Mesothelial cell of epicardium (in vitro differentiated cells): ENCODE data around the gene RCOR1. TPM values are rescaled to one million over a fixed set of nuclear protein-coding genes. Genes with fewer than 3 reads are reported as not detected.
A peak's percentile ranks its signal among the peaks of the same experiment; 100 is the strongest.

Source experiments
- DNase-seq, 2 experiments: peaks; one replicate each; pipeline ENCODE4 v3.0.0; 2021; ENCODE audit warnings: low spot score in 2 of 2; ENCODE audit not compliant: unreplicated experiment in 2 of 2
- H3K27ac Mint-ChIP-seq: 2 replicates; pipeline ENCODE4 v1.8.0; 2021; ENCODE audit warnings: mixed read lengths
- H3K27me3 Mint-ChIP-seq: 2 replicates; pipeline ENCODE4 v1.8.0; 2021; ENCODE audit warnings: low read depth, mixed read lengths
- H3K36me3 Mint-ChIP-seq: 2 replicates; pipeline ENCODE4 v1.8.0; 2021; ENCODE audit warnings: mixed read lengths
- H3K4me1 Mint-ChIP-seq: 2 replicates; pipeline ENCODE4 v1.8.0; 2021; ENCODE audit warnings: mixed read lengths
- H3K4me3 Mint-ChIP-seq: 2 replicates; pipeline ENCODE4 v1.8.0; 2021; ENCODE audit warnings: mild to moderate bottlenecking, moderate library complexity, mixed read lengths
- H3K9me3 Mint-ChIP-seq: 2 replicates; pipeline ENCODE4 v1.8.0; 2021; ENCODE audit warnings: mixed read lengths
- CTCF ChIP-seq: fragments of 200-600 bp; sonication (generic); IDR thresholded peaks from one replicate; pipeline ENCODE4 v1.5.0; 2021; ENCODE audit warnings: antibody characterized with exemption; ENCODE audit not compliant: unreplicated experiment
- total RNA-seq: library from RNA; stranded (reverse); gene quantifications from 3 replicates; pipeline ENCODE4 v1.2.1, GENCODE V29; 2021

Gene RCOR1
- total RNA-seq, 1 donor from 2014 or later = 47.4 TPM

GRCh38 chr14:102686196-102686801 is 93.8 kb downstream of the RCOR1 start:
- H3K4me3 Mint-ChIP-seq = no peak overlapping the region
- H3K4me1 Mint-ChIP-seq = peaks cover 24% of the 10 kb centered on the region
- DNase-seq = no peak
- no peak overlapping the region for H3K27ac Mint-ChIP-seq
- no peaks in the 10 kb centered on the region for H3K9me3 Mint-ChIP-seq
- no peak for TF ChIP-seq CTCF
- peaks cover 6% of the 10 kb centered on the region for H3K36me3 Mint-ChIP-seq
- H3K27me3 Mint-ChIP-seq = no peaks in the 10 kb centered on the region

- no peaks in the 10 kb centered on the region for H3K9me3 Mint-ChIP-seq
- peaks cover 3% of the 10 kb centered on the region for H3K36me3 Mint-ChIP-seq
- H3K27me3 Mint-ChIP-seq = no peaks in the 10 kb centered on the region
These were observed 95.8 kb downstream of the RCOR1 start for GRCh38 chr14:102688290-102688689.

GRCh38 chr14:102690509-102691286 is 98.2 kb downstream of the RCOR1 start:
- Mint-ChIP-seq H3K27me3 (no peaks in the 10 kb centered on the region), H3K27ac (peak overlapping the region; percentile 68), H3K36me3 (no peaks in the 10 kb centered on the region), H3K4me1 (peaks cover 46% of the 10 kb centered on the region), H3K9me3 (no peaks in the 10 kb centered on the region), H3K4me3 (no peak overlapping the region)
- DNase-seq = no peak
- TF ChIP-seq CTCF = no peak

More at GRCh38 chr14:102688290-102688689, 95.8 kb downstream of the RCOR1 start:
- no peak overlapping the region for H3K27ac Mint-ChIP-seq
- DNase-seq = no peak
- TF ChIP-seq CTCF = no peak
- peaks cover 37% of the 10 kb centered on the region for H3K4me1 Mint-ChIP-seq
- no peak overlapping the region for H3K4me3 Mint-ChIP-seq

GRCh38 chr14:102691763-102692162 is 99.3 kb downstream of the RCOR1 start:
- H3K36me3 Mint-ChIP-seq = no peaks in the 10 kb centered on the region
- H3K4me3 Mint-ChIP-seq = no peak overlapping the region
- TF ChIP-seq CTCF = no peak
- H3K27me3 Mint-ChIP-seq = no peaks in the 10 kb centered on the region
- no peaks in the 10 kb centered on the region for H3K9me3 Mint-ChIP-seq
- no peak for DNase-seq
- peak overlapping the region; percentile 54 for H3K27ac Mint-ChIP-seq
- H3K4me1 Mint-ChIP-seq = peaks cover 52% of the 10 kb centered on the region

- no peaks in the 10 kb centered on the region for H3K9me3 Mint-ChIP-seq
- peaks cover 56% of the 10 kb centered on the region for H3K4me1 Mint-ChIP-seq
- no peak for DNase-seq
- no peak overlapping the region for H3K27ac Mint-ChIP-seq
- H3K36me3 Mint-ChIP-seq = no peaks in the 10 kb centered on the region
- no peaks in the 10 kb centered on the region for H3K27me3 Mint-ChIP-seq
- H3K4me3 Mint-ChIP-seq = no peak overlapping the region
- TF ChIP-seq CTCF = no peak
These were observed 99.9 kb downstream of the RCOR1 start for GRCh38 chr14:102692334-102692733.
